Osteocyte (in vitro differentiated cells): ENCODE measurements around the gene CCSER2. TPM values are rescaled to one million over a fixed set of nuclear protein-coding genes. Genes with fewer than 3 reads are reported as not detected.

Source experiments
- DNase-seq: peaks from one replicate; pipeline ENCODE4 v3.0.0; 2021; ENCODE audit warnings: mixed read lengths; ENCODE audit not compliant: unreplicated experiment; ENCODE audit errors: extremely low spot score
- H3K27ac Mint-ChIP-seq: one replicate; pipeline ENCODE4 v1.8.0; 2021; ENCODE audit warnings: mild to moderate bottlenecking, mixed read lengths; ENCODE audit not compliant: unreplicated experiment
- H3K27me3 Mint-ChIP-seq: one replicate; pipeline ENCODE4 v1.8.0; 2021; ENCODE audit warnings: mixed read lengths; ENCODE audit not compliant: unreplicated experiment
- H3K36me3 Mint-ChIP-seq: one replicate; pipeline ENCODE4 v1.8.0; 2021; ENCODE audit warnings: mixed read lengths; ENCODE audit not compliant: unreplicated experiment
- H3K4me1 Mint-ChIP-seq: one replicate; pipeline ENCODE4 v1.8.0; 2021; ENCODE audit warnings: mixed read lengths; ENCODE audit not compliant: unreplicated experiment
- H3K4me3 Mint-ChIP-seq: one replicate; pipeline ENCODE4 v1.8.0; 2021; ENCODE audit warnings: mild to moderate bottlenecking, moderate library complexity, mixed read lengths; ENCODE audit not compliant: unreplicated experiment
- H3K9me3 Mint-ChIP-seq: one replicate; pipeline ENCODE4 v1.8.0; 2021; ENCODE audit warnings: mixed read lengths; ENCODE audit not compliant: unreplicated experiment
- total RNA-seq: library from RNA; stranded (reverse); gene quantifications from 2 replicates; pipeline ENCODE4 v1.2.1, GENCODE V29; 2021
- TF ChIP-seq, protein P1 (sequence below): fragments of 200-600 bp; sonication (generic); IDR thresholded peaks from 2 replicates; pipeline ENCODE4 v1.5.0; 2021; ENCODE audit warnings: antibody characterized with exemption, mild to moderate bottlenecking, moderate library complexity

The CCSER2 gene
- total RNA-seq, 1 donor from 2014 or later: 70.3 TPM

DNA sequence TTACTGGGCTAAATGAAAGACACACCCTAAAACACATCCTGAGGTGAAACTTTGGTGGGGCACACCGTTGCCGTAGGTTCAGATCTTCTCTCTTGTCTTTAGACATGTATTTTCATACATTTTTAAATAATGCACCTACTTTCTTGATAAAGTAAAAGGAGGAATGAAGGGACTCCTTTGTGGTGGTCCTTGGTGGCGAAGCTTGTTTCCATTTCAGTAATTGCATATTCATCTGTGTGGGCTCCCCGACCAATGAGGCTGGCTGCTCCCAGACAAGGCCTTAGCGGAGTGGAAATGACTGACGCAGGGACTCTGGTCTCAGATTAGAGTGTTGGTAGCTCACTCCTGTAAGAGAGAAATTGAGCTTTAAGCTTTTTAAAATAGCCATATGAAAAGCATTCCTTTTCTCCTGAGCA, 815 bp downstream of the CCSER2 start:
- Mint-ChIP-seq H3K4me3 (peak overlapping the region; percentile 91), H3K27ac (peak overlapping the region; percentile 94), H3K27me3 (no peaks in the 10 kb centered on the region), H3K36me3 (no peaks in the 10 kb centered on the region), H3K4me1 (peaks cover 35% of the 10 kb centered on the region), H3K9me3 (no peaks in the 10 kb centered on the region)
- no peak for DNase-seq
- TF ChIP-seq, protein P1, sequence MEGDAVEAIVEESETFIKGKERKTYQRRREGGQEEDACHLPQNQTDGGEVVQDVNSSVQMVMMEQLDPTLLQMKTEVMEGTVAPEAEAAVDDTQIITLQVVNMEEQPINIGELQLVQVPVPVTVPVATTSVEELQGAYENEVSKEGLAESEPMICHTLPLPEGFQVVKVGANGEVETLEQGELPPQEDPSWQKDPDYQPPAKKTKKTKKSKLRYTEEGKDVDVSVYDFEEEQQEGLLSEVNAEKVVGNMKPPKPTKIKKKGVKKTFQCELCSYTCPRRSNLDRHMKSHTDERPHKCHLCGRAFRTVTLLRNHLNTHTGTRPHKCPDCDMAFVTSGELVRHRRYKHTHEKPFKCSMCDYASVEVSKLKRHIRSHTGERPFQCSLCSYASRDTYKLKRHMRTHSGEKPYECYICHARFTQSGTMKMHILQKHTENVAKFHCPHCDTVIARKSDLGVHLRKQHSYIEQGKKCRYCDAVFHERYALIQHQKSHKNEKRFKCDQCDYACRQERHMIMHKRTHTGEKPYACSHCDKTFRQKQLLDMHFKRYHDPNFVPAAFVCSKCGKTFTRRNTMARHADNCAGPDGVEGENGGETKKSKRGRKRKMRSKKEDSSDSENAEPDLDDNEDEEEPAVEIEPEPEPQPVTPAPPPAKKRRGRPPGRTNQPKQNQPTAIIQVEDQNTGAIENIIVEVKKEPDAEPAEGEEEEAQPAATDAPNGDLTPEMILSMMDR: no peak

DNA sequence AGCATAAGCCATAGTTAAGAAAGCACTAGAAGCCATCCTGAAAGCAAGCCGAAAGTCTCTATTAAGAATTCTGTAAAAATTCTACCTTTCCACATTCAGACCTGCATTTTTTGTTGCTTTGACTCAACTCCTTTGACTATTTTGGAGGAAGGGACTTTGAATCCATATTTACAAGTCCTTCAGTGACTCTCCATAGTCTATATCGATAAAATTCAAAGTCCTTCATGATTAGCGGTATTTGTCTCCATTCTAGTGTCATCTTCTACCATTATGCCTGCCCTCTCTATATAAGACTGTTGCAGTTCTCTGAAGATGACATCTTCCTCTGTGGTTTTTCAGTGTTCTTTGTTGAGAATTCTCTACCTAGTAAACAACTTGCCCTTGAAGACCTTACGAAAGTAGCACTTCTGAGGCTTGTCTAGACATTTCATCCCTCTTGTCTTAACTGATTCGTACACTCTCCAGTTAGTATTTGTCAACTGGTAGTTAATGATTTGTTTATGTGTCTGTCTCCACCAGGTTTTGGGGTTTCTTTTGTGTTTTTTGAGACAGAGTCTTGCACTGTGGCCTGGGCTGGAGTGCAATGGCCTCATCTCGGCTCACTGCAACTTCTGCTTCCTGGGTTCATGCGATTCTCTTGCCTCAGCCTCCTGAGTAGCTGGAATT, 1.7 kb downstream of the CCSER2 start:
- H3K27me3 Mint-ChIP-seq: no peaks in the 10 kb centered on the region
- no peak for DNase-seq
- TF ChIP-seq, protein P1: no peak
- H3K4me3 Mint-ChIP-seq: peak overlapping the region; percentile 91
- H3K27ac Mint-ChIP-seq: peak overlapping the region; percentile 94
- H3K4me1 Mint-ChIP-seq: peaks cover 42% of the 10 kb centered on the region
- no peaks in the 10 kb centered on the region for H3K9me3 Mint-ChIP-seq
- H3K36me3 Mint-ChIP-seq: no peaks in the 10 kb centered on the region

DNA sequence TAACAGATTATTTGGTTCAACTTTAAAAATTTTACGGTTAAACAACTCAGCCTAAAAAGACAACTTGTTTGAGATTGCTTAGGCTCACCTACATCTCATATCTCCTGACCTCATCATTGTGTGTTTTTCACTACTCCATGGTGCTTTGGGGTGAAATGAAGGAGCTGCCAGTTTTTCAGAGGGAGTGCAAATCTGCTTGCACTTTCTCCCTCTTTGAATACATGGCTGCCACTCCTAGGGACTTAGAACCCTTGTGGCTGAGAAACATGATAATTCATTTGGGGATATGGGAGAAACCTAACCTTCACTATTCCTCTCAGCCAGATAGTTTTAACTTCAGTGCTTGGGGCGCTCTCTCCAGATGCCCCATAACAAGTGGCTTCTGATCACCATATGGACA, 2.7 kb downstream of the CCSER2 start:
- Mint-ChIP-seq H3K9me3 (no peaks in the 10 kb centered on the region), H3K27me3 (no peaks in the 10 kb centered on the region), H3K4me3 (no peak overlapping the region), H3K4me1 (peaks cover 42% of the 10 kb centered on the region), H3K27ac (peak overlapping the region; percentile 48), H3K36me3 (no peaks in the 10 kb centered on the region)
- TF ChIP-seq, protein P1: no peak
- DNase-seq: no peak

DNA sequence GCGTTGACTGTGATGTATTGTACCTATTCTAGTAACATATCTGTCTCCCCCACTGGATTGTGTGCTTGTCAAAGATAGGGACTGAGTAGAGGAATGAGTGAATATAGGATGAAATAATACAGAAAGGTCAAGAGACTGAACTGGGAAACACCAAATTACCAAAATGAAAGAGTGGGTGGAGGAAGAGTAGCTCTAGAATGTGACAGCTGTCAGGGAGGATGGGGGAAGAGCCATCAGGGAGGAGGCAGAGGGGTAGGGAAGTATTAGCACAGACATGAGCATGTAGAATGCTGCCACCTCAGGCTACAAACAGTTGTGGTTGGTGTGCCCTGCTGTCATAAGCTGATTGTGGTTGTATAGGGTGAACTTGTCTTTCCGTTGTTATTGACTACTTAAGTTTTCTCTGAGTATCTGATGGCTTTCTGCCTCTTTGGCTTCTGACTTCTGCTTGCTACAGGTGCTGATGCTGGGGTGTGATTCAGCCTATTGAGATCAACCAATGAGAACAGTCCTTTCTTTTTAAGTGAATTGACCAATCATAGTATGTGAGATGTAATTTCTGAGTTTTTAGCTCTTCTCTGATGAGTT, 5.6 kb downstream of the CCSER2 start:
- Mint-ChIP-seq H3K36me3 (no peaks in the 10 kb centered on the region), H3K9me3 (no peaks in the 10 kb centered on the region), H3K4me1 (peaks cover 43% of the 10 kb centered on the region), H3K4me3 (no peak overlapping the region), H3K27me3 (no peaks in the 10 kb centered on the region), H3K27ac (no peak overlapping the region)
- DNase-seq: no peak
- TF ChIP-seq, protein P1: no peak

DNA sequence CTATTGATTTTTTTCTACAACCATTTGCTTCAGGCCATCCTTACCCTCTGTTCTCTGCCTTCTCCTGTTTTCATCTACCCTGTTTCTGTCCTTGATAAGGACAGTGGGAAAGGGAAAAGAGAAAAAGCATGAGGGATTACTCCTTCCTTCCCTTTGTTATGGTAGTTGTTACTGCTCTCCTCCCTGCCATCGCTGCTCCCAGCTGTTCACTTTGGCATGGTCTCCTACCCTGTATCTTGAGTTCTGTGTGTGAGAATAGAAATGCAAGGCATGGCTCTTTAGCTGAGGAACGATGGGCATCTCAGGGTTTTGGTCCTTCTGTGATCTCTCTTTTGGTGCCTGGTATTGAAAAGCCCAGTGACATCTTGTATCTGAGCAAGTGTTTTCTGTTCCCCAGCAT, 6.4 kb downstream of the CCSER2 start:
- no peak overlapping the region for H3K27ac Mint-ChIP-seq
- no peak for DNase-seq
- no peaks in the 10 kb centered on the region for H3K36me3 Mint-ChIP-seq
- H3K9me3 Mint-ChIP-seq: no peaks in the 10 kb centered on the region
- TF ChIP-seq, protein P1: no peak
- no peaks in the 10 kb centered on the region for H3K27me3 Mint-ChIP-seq
- H3K4me1 Mint-ChIP-seq: peaks cover 36% of the 10 kb centered on the region
- no peak overlapping the region for H3K4me3 Mint-ChIP-seq
